HepG2 (cell line): ENCODE results near the gene GPN2. TPM values are rescaled to one million over a fixed set of nuclear protein-coding genes. Genes with fewer than 3 reads are reported as not detected.

Source experiments
- ARID2 ChIP-seq: sonication (generic); formaldehyde crosslinking; IDR thresholded peaks from 2 replicates; pipeline ENCODE4 v1.8.1; 2022; ENCODE audit warnings: mild to moderate bottlenecking, missing genetic modification reagents, borderline replicate concordance
- ATF5 ChIP-seq: sonication (generic); formaldehyde crosslinking; IDR thresholded peaks from 2 replicates; pipeline ENCODE4 v1.4.0; 2020; ENCODE audit warnings: mild to moderate bottlenecking, low read depth, missing genetic modification reagents
- CBFB ChIP-seq: sonication (generic); formaldehyde crosslinking; IDR thresholded peaks from 2 replicates; pipeline ENCODE4 v1.4.0; 2020; ENCODE audit warnings: missing genetic modification reagents
- ETV6 ChIP-seq: sonication (generic); formaldehyde crosslinking; conservative IDR thresholded peaks from 2 replicates; pipeline ENCODE4 v1.4.0; 2020; ENCODE audit warnings: missing genetic modification reagents
- HOXA3 ChIP-seq: sonication (generic); formaldehyde crosslinking; IDR thresholded peaks from 2 replicates; pipeline ENCODE4 v1.5.0; 2020; ENCODE audit warnings: missing genetic modification reagents
- KDM6A ChIP-seq: IDR thresholded peaks from 2 replicates; pipeline ENCODE4 v1.6.1; 2016; ENCODE audit warnings: low read depth
- LRRFIP1 ChIP-seq: sonication (generic); formaldehyde crosslinking; conservative IDR thresholded peaks from 2 replicates; pipeline ENCODE4 v1.4.0; 2020; ENCODE audit warnings: missing genetic modification reagents
- MIER2 ChIP-seq: IDR thresholded peaks from 2 replicates; pipeline ENCODE4 v1.6.1; 2016; ENCODE audit warnings: missing biosample characterization, missing genetic modification reagents
- MTA3 ChIP-seq: sonication (generic); formaldehyde crosslinking; IDR thresholded peaks from 2 replicates; pipeline ENCODE4 v1.4.0; 2020; ENCODE audit warnings: missing genetic modification reagents
- PPARG ChIP-seq: conservative IDR thresholded peaks from 2 replicates; pipeline ENCODE4 v1.6.1; 2016; ENCODE audit warnings: missing biosample characterization, missing genetic modification reagents
- RARA ChIP-seq: IDR thresholded peaks from 2 replicates; pipeline ENCODE4 v1.6.1; 2016; ENCODE audit warnings: missing genetic modification reagents, missing compliant biosample characterization
- RBM39 ChIP-seq: fragments of 200-400 bp; formaldehyde crosslinking; IDR thresholded peaks from one replicate; pipeline ENCODE4 v1.6.1; 2018; ENCODE audit warnings: antibody characterized with exemption, mild to moderate bottlenecking, low read depth, low read length; ENCODE audit not compliant: poor library complexity, severe bottlenecking
- SMARCC2 ChIP-seq: fragments of 450-650 bp; IDR thresholded peaks from 2 replicates; pipeline ENCODE4 v1.6.1; 2017; ENCODE audit warnings: antibody characterized with exemption, mild to moderate bottlenecking
- SP2 ChIP-seq: sonication (generic); formaldehyde crosslinking; IDR thresholded peaks from 2 replicates; pipeline ENCODE4 v1.5.1; 2020; ENCODE audit warnings: mild to moderate bottlenecking, missing genetic modification reagents
- SRF ChIP-seq: IDR thresholded peaks from 2 replicates; pipeline ENCODE4 v1.6.1; 2011; ENCODE audit warnings: mild to moderate bottlenecking, low read depth, low read length, moderate library complexity
- SRY ChIP-seq: sonication (generic); formaldehyde crosslinking; IDR thresholded peaks from 2 replicates; pipeline ENCODE4 v1.8.0; 2022; ENCODE audit warnings: mild to moderate bottlenecking, missing genetic modification reagents
- ZFP90 ChIP-seq: sonication (generic); formaldehyde crosslinking; IDR thresholded peaks from 2 replicates; pipeline ENCODE4 v1.8.0; 2022; ENCODE audit warnings: missing genetic modification reagents, mild to moderate bottlenecking, inconsistent platforms, borderline replicate concordance
- ZNF33A ChIP-seq: sonication (generic); formaldehyde crosslinking; IDR thresholded peaks from 2 replicates; pipeline ENCODE4 v1.5.1; 2020; ENCODE audit warnings: missing genetic modification reagents, mild to moderate bottlenecking, moderate library complexity, borderline replicate concordance
- ZNF343 ChIP-seq: sonication (generic); formaldehyde crosslinking; IDR thresholded peaks from 2 replicates; pipeline ENCODE4 v1.4.0; 2020; ENCODE audit warnings: mild to moderate bottlenecking, missing genetic modification reagents
- ZNF510 ChIP-seq: sonication (generic); formaldehyde crosslinking; IDR thresholded peaks from 2 replicates; pipeline ENCODE4 v1.4.0; 2020; ENCODE audit warnings: low read depth, mild to moderate bottlenecking, missing genetic modification reagents
- ZNF614 ChIP-seq: IDR thresholded peaks from 2 replicates; pipeline ENCODE4 v1.6.1; 2018; ENCODE audit warnings: missing biosample characterization, missing genetic modification reagents, inconsistent platforms, borderline replicate concordance
- ZNF780A ChIP-seq: sonication (generic); formaldehyde crosslinking; IDR thresholded peaks from 2 replicates; pipeline ENCODE4 v1.8.0; 2022; ENCODE audit warnings: mild to moderate bottlenecking, missing genetic modification reagents, moderate library complexity
- ZNF839 ChIP-seq: sonication (generic); formaldehyde crosslinking; IDR thresholded peaks from 2 replicates; pipeline ENCODE4 v1.4.0; 2020; ENCODE audit warnings: missing genetic modification reagents, mild to moderate bottlenecking, borderline replicate concordance
- ZNF850 ChIP-seq: sonication (generic); formaldehyde crosslinking; conservative IDR thresholded peaks from 2 replicates; pipeline ENCODE4 v1.9.0; 2021; ENCODE audit warnings: mild to moderate bottlenecking, missing genetic modification reagents
- polyA plus RNA-seq, 8 experiments: library from polyadenylated mRNA; depleted of rRNA in 3 of 8; stranded (reverse) in 7 of 8; unstranded in 1 of 8; fragments of >200 nt; fragmentation: Illumina TruSeq in 4 of 8; extraction: Trizol in 4 of 8; gene quantifications; 2 replicates each; pipeline versions ENCODE4 v1.2.1 to v1.2.3, GENCODE V29; 2011 to 2016; ENCODE audit warnings: low read depth in 4 of 8, missing spikeins in 1 of 8, mixed read lengths in 1 of 8; ENCODE audit not compliant: insufficient read depth in 1 of 8
- total RNA-seq, 5 experiments: library from RNA; depleted of rRNA; stranded (reverse); fragments of >200 nt; fragmentation: Illumina TruSeq; extraction: Trizol; gene quantifications; 2 replicates each; pipeline ENCODE4 v1.2.3, GENCODE V29; 2016; ENCODE audit warnings: low read depth in 1 of 5
- TF ChIP-seq, protein P1 (sequence below): sonication (generic); formaldehyde crosslinking; IDR thresholded peaks from 2 replicates; pipeline ENCODE4 v1.8.1; 2023; ENCODE audit warnings: mild to moderate bottlenecking, missing genetic modification reagents
- TF ChIP-seq, protein P2 (sequence below): sonication (generic); formaldehyde crosslinking; conservative IDR thresholded peaks from 2 replicates; pipeline ENCODE4 v1.8.0; 2022; ENCODE audit warnings: mild to moderate bottlenecking, moderate library complexity, missing genetic modification reagents

The GPN2 gene
- total and polyA plus RNA-seq, 2 of the 13 experiments (the other 11 are each of a cell fraction or from before 2014, with no cell fraction given) = 19.3 to 38.9 TPM

DNA sequence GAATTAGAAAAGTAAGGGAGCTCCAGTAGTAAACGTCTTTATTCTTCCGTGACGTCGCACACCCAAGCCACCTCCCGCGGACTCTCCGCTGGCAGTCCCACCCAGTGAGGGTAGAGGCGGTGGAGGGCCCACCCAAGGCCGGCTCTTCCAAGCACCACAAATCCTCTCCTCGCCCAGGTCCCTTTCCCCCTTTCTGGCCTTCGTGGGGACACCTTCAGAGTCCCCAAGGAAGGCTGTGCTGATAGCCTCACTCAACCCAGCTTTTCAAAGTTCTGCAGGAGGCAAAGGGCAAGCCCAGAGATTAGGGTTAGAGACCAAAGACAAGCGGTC, 349 bp upstream of the GPN2 start (continued):
- no peak for TF ChIP-seq ZNF510 (CRISPR knock-in tag)
- no peak for TF ChIP-seq SRF
- no peak for TF ChIP-seq KDM6A (CRISPR knock-in tag)
- 0 out of 2 replicates have a peak, but pooled peaks have one; percentile 9 for TF ChIP-seq ZNF839 (CRISPR knock-in tag)
- no peak for TF ChIP-seq ZNF614 (CRISPR knock-in tag)
- no peak for TF ChIP-seq SP2 (CRISPR knock-in tag)
- TF ChIP-seq ETV6 (CRISPR knock-in tag) = no peak
- no peak for TF ChIP-seq ARID2 (CRISPR knock-in tag)
- TF ChIP-seq RBM39 = peak; percentile 16
- no peak for TF ChIP-seq MTA3 (CRISPR knock-in tag)
- TF ChIP-seq SMARCC2 = no peak
- TF ChIP-seq HOXA3 (CRISPR knock-in tag) = no peak; the same call in 1 of the 2 replicates
- no peak for TF ChIP-seq PPARG (CRISPR knock-in tag)
- no peak for TF ChIP-seq LRRFIP1 (CRISPR knock-in tag)
- TF ChIP-seq SRY (CRISPR knock-in tag) = no peak
- 0 out of 2 replicates have a peak, but pooled peaks have one; percentile 41 for TF ChIP-seq ZNF850
- TF ChIP-seq MIER2 (CRISPR knock-in tag) = no peak
- no peak for TF ChIP-seq RARA
- no peak for TF ChIP-seq ZNF343
- TF ChIP-seq ZFP90 (CRISPR knock-in tag) = 0 out of 2 replicates have a peak, but pooled peaks have one; percentile 5
- no peak for TF ChIP-seq ATF5 (CRISPR knock-in tag)
- TF ChIP-seq CBFB (CRISPR knock-in tag) = no peak
- TF ChIP-seq ZNF33A (CRISPR knock-in tag) = no peak
- TF ChIP-seq, protein P1, sequence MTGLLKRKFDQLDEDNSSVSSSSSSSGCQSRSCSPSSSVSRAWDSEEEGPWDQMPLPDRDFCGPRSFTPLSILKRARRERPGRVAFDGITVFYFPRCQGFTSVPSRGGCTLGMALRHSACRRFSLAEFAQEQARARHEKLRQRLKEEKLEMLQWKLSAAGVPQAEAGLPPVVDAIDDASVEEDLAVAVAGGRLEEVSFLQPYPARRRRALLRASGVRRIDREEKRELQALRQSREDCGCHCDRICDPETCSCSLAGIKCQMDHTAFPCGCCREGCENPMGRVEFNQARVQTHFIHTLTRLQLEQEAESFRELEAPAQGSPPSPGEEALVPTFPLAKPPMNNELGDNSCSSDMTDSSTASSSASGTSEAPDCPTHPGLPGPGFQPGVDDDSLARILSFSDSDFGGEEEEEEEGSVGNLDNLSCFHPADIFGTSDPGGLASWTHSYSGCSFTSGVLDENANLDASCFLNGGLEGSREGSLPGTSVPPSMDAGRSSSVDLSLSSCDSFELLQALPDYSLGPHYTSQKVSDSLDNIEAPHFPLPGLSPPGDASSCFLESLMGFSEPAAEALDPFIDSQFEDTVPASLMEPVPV (CRISPR knock-in tag) = no peak
- no peak for TF ChIP-seq ZNF780A
- TF ChIP-seq, protein P2, sequence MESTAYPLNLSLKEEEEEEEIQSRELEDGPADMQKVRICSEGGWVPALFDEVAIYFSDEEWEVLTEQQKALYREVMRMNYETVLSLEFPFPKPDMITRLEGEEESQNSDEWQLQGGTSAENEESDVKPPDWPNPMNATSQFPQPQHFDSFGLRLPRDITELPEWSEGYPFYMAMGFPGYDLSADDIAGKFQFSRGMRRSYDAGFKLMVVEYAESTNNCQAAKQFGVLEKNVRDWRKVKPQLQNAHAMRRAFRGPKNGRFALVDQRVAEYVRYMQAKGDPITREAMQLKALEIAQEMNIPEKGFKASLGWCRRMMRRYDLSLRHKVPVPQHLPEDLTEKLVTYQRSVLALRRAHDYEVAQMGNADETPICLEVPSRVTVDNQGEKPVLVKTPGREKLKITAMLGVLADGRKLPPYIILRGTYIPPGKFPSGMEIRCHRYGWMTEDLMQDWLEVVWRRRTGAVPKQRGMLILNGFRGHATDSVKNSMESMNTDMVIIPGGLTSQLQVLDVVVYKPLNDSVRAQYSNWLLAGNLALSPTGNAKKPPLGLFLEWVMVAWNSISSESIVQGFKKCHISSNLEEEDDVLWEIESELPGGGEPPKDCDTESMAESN (CRISPR knock-in tag) = no peak
